K562 treated with DMSO at 1 percent for 4 hours (cell line): Measurements from ENCODE around the gene RAB40B. TPM values are rescaled to one million over a fixed set of nuclear protein-coding genes. Genes with fewer than 3 reads are reported as not detected.

Experiments
- total RNA-seq: library from RNA; unstranded; fragments of 300-600 nt; gene quantifications from 2 replicates; pipeline ENCODE4 v1.2.3, GENCODE V29; 2022; ENCODE audit not compliant: insufficient read depth

RAB40B gene, protein sequence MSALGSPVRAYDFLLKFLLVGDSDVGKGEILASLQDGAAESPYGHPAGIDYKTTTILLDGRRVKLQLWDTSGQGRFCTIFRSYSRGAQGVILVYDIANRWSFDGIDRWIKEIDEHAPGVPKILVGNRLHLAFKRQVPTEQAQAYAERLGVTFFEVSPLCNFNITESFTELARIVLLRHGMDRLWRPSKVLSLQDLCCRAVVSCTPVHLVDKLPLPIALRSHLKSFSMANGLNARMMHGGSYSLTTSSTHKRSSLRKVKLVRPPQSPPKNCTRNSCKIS
- 2.6 and 8.9 TPM in 2 replicates for total RNA-seq

DNA sequence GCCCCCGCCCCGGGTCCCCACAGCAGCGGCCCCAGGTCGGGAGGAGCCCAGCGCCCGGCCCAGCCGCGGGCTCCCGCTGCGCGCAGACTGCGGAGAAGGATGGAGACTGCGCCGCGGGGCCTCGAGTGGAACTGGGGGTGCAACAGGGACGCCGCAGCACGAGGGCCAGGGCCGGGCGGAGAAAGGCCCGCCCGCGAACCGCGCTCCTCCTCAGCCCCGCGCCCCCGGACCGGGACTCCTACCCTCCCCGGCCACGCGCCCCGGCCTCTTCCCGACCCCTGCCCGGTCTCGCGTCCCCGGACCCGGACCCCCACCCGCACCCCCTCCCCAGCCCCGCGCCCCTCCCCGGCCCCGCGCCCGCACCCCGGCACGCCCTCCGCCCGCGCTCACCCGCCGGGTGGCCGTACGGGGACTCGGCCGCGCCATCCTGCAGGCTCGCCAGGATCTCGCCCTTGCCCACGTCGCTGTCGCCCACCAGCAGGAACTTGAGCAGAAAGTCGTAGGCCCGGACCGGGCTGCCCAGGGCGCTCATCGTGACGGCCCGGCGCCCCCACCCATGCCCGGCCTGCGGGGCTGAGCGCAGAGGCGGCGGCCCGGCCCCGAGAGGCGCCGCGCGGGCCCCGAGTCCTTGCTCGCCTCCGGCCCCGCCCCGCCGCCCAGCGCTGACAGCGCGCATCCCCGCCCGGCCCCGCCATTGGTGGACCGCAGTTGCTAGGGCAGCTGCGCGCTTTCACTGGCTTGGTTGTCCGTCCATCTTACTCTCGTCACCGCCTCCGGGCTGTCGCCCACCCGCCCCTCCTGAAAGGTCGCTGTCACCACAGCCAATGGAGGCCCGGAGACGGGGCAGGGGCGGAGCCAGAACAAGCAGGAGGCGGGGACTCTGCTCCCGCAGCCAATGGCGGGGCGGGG lies at the start of gene RAB40B:
Gene RAB40B (minus strand): TSS at position 634 of the 909 bp plus-strand sequence. CDS start 102 bp downstream, at position 532.

DNA sequence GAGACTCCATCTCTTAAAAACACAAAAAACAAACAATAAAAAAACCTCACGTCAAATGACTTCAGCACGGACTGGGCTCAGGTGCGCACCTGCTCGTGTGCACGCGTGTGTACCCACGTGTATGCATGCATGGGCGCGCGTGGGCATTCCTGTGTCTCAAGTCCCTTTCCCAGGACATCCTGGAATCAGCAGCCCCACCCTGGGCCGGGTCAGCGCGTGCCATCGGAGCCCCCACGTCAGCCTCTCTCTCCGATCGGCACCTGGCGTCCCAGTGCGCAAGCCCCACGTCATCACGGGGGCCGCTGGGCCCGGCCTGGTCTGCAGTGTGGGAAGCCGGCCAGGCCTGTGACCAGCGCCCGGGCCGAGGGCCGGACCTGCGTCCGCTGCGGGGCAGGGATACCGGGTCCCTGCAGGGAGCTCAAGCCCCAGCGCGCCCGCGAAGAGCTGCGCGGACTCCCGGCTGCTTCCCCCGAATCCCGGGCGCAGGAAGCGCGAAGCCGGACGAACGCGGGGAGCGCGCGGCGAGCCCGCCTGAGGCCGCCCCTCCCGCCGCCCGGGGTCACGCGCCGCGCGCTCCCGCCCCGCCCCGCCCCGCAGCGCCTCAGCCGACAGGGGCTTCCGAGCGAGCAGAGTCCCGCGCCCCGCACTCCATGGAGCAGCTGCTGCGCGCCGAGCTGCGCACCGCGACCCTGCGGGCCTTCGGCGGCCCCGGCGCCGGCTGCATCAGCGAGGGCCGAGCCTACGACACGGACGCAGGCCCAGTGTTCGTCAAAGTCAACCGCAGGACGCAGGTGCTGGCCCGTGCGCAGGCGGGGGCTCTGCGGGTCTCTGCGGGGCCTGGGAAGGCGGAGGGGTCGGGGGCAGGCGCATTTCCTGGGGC lies 36.7 kb upstream of the RAB40B start, which contains the start of gene FN3K:
Gene FN3K (plus strand): TSS at position 629 of the 880 bp plus-strand sequence. CDS start 22 bp downstream, at position 651.

DNA sequence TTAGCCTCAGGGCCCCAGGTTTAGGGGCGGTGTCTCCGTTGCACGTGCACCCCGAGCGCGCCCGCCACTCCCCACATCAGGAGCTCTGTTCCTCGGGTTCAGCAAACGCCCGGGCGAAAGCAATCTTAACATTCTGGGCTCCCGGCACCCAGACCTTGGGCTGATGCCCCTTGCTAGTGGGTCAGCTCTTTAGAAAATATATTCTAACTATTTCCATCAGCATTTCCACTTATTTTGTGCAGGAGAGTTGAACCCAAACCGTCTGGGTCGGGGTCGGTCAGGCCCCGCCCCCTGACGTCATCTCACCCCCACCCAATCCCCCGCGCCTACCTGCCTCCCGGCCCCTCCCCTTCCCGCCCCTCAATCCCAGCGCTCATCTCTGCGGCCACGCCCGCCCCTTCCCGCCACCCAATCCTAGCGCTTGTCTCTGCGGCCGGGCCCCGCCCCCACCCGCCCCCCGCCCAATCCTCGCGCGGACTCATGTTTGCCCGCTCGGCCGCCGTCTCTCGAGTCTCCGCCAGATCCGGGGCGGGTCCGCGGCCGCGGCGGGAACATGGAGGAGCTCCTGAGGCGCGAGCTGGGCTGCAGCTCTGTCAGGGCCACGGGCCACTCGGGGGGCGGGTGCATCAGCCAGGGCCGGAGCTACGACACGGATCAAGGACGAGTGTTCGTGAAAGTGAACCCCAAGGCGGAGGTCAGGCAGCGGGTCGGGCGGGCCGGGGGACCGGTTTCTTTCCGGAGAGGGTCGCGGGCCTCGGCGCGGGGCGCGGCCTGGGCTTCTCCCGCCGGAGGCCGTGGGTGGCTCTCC lies 17.9 kb upstream of the RAB40B start, which contains the start of gene FN3KRP:
Gene FN3KRP (plus strand): TSS at position 504 of the 808 bp plus-strand sequence. CDS start 50 bp downstream, at position 554.

DNA sequence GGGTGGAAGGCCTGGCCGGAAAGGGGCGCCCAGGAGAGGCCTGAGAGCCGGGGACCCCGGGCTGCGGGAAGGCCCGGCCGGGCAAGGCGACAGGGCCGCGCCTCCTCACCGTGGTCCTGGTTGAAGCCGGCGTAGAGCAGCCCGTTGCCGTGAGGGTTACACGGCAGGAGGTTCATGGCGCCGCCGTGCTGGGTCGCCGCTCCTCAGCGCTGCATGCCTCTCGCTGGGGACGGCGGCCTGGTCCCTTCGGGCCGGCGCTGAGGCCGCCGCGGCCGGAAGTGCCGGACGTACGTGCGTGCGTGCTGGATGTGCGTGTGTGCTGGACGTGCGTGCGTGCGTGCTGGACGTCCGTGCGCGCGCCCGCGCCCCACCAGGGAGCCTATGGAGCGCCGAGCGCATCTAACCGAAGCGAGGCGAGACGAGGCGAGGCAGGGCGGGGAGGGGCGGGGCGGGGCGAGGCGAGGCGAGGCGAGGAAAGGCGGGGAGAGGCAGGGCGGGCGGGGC lies 50.3 kb downstream of the RAB40B start, which contains the start of gene WDR45B:
Gene WDR45B (minus strand): TSS at position 280 of the 504 bp plus-strand sequence. CDS start 104 bp downstream, at position 176.

Other genes starting within 250 kb of the RAB40B start
- gene CYBC1, start 247.9 kb downstream of the RAB40B start, total RNA-seq, result 52.6 and 57.0 TPM in 2 replicates
- gene NARF, start 240.0 kb downstream of the RAB40B start, total RNA-seq, result 333 and 389 TPM in 2 replicates
- 49.9 and 59.4 TPM in 2 replicates for gene FOXK2, start 179.0 kb downstream of the RAB40B start, total RNA-seq
- gene WDR45B, start 50.3 kb downstream of the RAB40B start, total RNA-seq, result 37.2 and 41.3 TPM in 2 replicates
- gene FN3KRP, start 18.0 kb upstream of the RAB40B start, total RNA-seq, result 16.1 and 22.0 TPM in 2 replicates
- 18.8 and 19.6 TPM in 2 replicates for gene FN3K, start 36.9 kb upstream of the RAB40B start, total RNA-seq
- gene TBCD, start 53.4 kb upstream of the RAB40B start, total RNA-seq, result 61.6 and 71.8 TPM in 2 replicates
- gene ZNF750, start 141.3 kb upstream of the RAB40B start, total RNA-seq, result not detected in 2 replicates